ENCODE data around the gene ESR1. TPM values are rescaled to one million over a fixed set of nuclear protein-coding genes. Genes with fewer than 3 reads are reported as not detected.
A peak's percentile ranks its signal among the peaks of the same experiment; 100 is the strongest.

ESR1 gene
- total and polyA plus RNA-seq, 2 donors (not counting 1 experiment from before 2014, with no cell fraction given) = 0.06 to 0.50 TPM

DNA sequence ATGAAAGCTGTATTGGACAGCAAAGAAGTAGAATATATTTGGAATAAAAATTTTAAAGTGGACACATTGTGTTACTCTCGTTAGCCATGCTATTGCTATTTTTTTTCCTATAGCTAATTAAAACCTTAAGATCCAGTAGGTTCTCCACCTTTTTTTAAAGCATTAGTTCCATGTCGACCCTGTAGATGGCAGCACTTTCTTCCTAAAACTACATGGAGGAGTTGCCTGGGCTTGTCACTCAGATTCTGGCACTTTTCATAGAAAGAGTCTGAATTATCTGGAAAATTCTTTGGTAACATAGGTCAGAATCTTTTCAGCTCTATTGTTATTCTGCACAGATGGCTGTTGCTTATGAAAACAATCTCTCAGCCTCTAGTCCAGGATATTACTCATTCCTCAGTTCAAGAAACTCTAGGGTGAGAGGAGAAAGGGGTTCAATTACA, 42.0 kb upstream of the ESR1 start:
- peak; percentile 83 to 88 for DNase-seq (ENCODE audit: low read depth in 2 of 2)
- H3K79me2 ChIP-seq (ENCODE audit: control insufficient read depth, insufficient read depth, low read length) = no peaks in the 10 kb centered on the region
- no peak overlapping the region for H3K4me3 ChIP-seq (replicated peaks in 1 of 4; ENCODE audit: control extremely low read depth in 1 of 4, insufficient read depth in 1 of 4, low read depth in 3 of 4, low read length in 4 of 4)
- H4K20me1 ChIP-seq (ENCODE audit: control insufficient read depth, extremely low read depth, insufficient read depth, low read length) = no peaks in the 10 kb centered on the region
- no peak overlapping the region for H3K27ac ChIP-seq (ENCODE audit: insufficient read depth, low read length)
- no peak overlapping the region for H3K4me2 ChIP-seq (ENCODE audit: extremely low read depth, insufficient read depth, low read length)
- no peaks in the 10 kb centered on the region for H3K9me3 ChIP-seq (ENCODE audit: control insufficient read depth, insufficient read depth, low read depth, low read length)
- no peak overlapping the region for H2AFZ ChIP-seq (ENCODE audit: low read length)
- H3K36me3 ChIP-seq (ENCODE audit: control insufficient read depth, insufficient read depth, low read length) = no peaks in the 10 kb centered on the region
- H3K4me1 ChIP-seq (ENCODE audit: control insufficient read depth, extremely low read depth, insufficient read depth, low read length) = no peaks in the 10 kb centered on the region
- no peak overlapping the region for H3K9ac ChIP-seq (ENCODE audit: insufficient read depth, low read length)
- no peak for TF ChIP-seq EZH2 (IDR thresholded peaks at IDR 0.05; ENCODE audit: low read length, missing control alignments)
- TF ChIP-seq, protein P1, sequence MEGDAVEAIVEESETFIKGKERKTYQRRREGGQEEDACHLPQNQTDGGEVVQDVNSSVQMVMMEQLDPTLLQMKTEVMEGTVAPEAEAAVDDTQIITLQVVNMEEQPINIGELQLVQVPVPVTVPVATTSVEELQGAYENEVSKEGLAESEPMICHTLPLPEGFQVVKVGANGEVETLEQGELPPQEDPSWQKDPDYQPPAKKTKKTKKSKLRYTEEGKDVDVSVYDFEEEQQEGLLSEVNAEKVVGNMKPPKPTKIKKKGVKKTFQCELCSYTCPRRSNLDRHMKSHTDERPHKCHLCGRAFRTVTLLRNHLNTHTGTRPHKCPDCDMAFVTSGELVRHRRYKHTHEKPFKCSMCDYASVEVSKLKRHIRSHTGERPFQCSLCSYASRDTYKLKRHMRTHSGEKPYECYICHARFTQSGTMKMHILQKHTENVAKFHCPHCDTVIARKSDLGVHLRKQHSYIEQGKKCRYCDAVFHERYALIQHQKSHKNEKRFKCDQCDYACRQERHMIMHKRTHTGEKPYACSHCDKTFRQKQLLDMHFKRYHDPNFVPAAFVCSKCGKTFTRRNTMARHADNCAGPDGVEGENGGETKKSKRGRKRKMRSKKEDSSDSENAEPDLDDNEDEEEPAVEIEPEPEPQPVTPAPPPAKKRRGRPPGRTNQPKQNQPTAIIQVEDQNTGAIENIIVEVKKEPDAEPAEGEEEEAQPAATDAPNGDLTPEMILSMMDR (conservative IDR thresholded peaks at IDR 0.05 in 1 of 2, IDR thresholded peaks at IDR 0.05 in 1 of 2; ENCODE audit: low read depth in 1 of 2, low read length in 2 of 2) = peak; percentile 72 to 79
- no peaks in the 10 kb centered on the region for H3K27me3 ChIP-seq (ENCODE audit: control insufficient read depth, insufficient read depth, low read length)

- DNase-seq (ENCODE audit: low read depth in 2 of 2) = no peak
- Histone ChIP-seq H3K4me2 (ENCODE audit: extremely low read depth, insufficient read depth, low read length) (no peak overlapping the region), H3K4me1 (ENCODE audit: control insufficient read depth, extremely low read depth, insufficient read depth, low read length) (no peaks in the 10 kb centered on the region), H4K20me1 (ENCODE audit: control insufficient read depth, extremely low read depth, insufficient read depth, low read length) (no peaks in the 10 kb centered on the region), H3K79me2 (ENCODE audit: control insufficient read depth, insufficient read depth, low read length) (no peaks in the 10 kb centered on the region), H3K27ac (ENCODE audit: insufficient read depth, low read length) (no peak overlapping the region), H3K9me3 (ENCODE audit: control insufficient read depth, insufficient read depth, low read depth, low read length) (no peaks in the 10 kb centered on the region), H2AFZ (ENCODE audit: low read length) (no peak overlapping the region), H3K9ac (ENCODE audit: insufficient read depth, low read length) (no peak overlapping the region), H3K4me3 (replicated peaks in 1 of 4; ENCODE audit: control extremely low read depth in 1 of 4, insufficient read depth in 1 of 4, low read depth in 3 of 4, low read length in 4 of 4) (no peak overlapping the region), H3K36me3 (ENCODE audit: control insufficient read depth, insufficient read depth, low read length) (no peaks in the 10 kb centered on the region), H3K27me3 (ENCODE audit: control insufficient read depth, insufficient read depth, low read length) (no peaks in the 10 kb centered on the region)
- TF ChIP-seq, protein P1 (conservative IDR thresholded peaks at IDR 0.05 in 1 of 2, IDR thresholded peaks at IDR 0.05 in 1 of 2; ENCODE audit: low read depth in 1 of 2, low read length in 2 of 2) = no peak
- TF ChIP-seq EZH2 (IDR thresholded peaks at IDR 0.05; ENCODE audit: low read length, missing control alignments) = no peak
These were observed 35.0 kb upstream of the ESR1 start for GRCh38 chr6:151772446-151772845.

- H3K79me2 ChIP-seq (ENCODE audit: control insufficient read depth, insufficient read depth, low read length) = no peaks in the 10 kb centered on the region
- no peak for DNase-seq (ENCODE audit: low read depth in 2 of 2)
- H3K4me3 ChIP-seq (replicated peaks in 1 of 4; ENCODE audit: control extremely low read depth in 1 of 4, insufficient read depth in 1 of 4, low read depth in 3 of 4, low read length in 4 of 4) = no peak overlapping the region
- no peaks in the 10 kb centered on the region for H3K9me3 ChIP-seq (ENCODE audit: control insufficient read depth, insufficient read depth, low read depth, low read length)
- no peaks in the 10 kb centered on the region for H4K20me1 ChIP-seq (ENCODE audit: control insufficient read depth, extremely low read depth, insufficient read depth, low read length)
- H3K4me1 ChIP-seq (ENCODE audit: control insufficient read depth, extremely low read depth, insufficient read depth, low read length) = no peaks in the 10 kb centered on the region
- no peaks in the 10 kb centered on the region for H3K36me3 ChIP-seq (ENCODE audit: control insufficient read depth, insufficient read depth, low read length)
- H3K27ac ChIP-seq (ENCODE audit: insufficient read depth, low read length) = no peak overlapping the region
- H3K9ac ChIP-seq (ENCODE audit: insufficient read depth, low read length) = no peak overlapping the region
- H2AFZ ChIP-seq (ENCODE audit: low read length) = no peak overlapping the region
- no peaks in the 10 kb centered on the region for H3K27me3 ChIP-seq (ENCODE audit: control insufficient read depth, insufficient read depth, low read length)
- no peak overlapping the region for H3K4me2 ChIP-seq (ENCODE audit: extremely low read depth, insufficient read depth, low read length)
- TF ChIP-seq EZH2 (IDR thresholded peaks at IDR 0.05; ENCODE audit: low read length, missing control alignments) = no peak
- TF ChIP-seq, protein P1 (conservative IDR thresholded peaks at IDR 0.05 in 1 of 2, IDR thresholded peaks at IDR 0.05 in 1 of 2; ENCODE audit: low read depth in 1 of 2, low read length in 2 of 2) = no peak
These were observed 34.1 kb upstream of the ESR1 start for GRCh38 chr6:151773382-151773781.

Measured in fibroblast of lung (primary cell).